Forelimb muscle (tissue), 1 donor: Measurements from ENCODE around the gene WRAP73. TPM values are rescaled to one million over a fixed set of nuclear protein-coding genes. Genes with fewer than 3 reads are reported as not detected.
A peak's percentile ranks its signal among the peaks of the same experiment; 100 is the strongest.

Experiments used
- DNase-seq: peaks from one replicate; pipeline ENCODE4 v3.0.0-alpha.2; 2013; ENCODE audit warnings: low read depth
- polyA plus RNA-seq: library from polyadenylated mRNA; unstranded; fragments of 120-200 nt; gene quantifications from one replicate; pipeline ENCODE4 v1.2.1, GENCODE V29; 2013; ENCODE audit not compliant: insufficient read length

WRAP73 gene, protein sequence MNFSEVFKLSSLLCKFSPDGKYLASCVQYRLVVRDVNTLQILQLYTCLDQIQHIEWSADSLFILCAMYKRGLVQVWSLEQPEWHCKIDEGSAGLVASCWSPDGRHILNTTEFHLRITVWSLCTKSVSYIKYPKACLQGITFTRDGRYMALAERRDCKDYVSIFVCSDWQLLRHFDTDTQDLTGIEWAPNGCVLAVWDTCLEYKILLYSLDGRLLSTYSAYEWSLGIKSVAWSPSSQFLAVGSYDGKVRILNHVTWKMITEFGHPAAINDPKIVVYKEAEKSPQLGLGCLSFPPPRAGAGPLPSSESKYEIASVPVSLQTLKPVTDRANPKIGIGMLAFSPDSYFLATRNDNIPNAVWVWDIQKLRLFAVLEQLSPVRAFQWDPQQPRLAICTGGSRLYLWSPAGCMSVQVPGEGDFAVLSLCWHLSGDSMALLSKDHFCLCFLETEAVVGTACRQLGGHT
- polyA plus RNA-seq = 10.4 TPM

DNA sequence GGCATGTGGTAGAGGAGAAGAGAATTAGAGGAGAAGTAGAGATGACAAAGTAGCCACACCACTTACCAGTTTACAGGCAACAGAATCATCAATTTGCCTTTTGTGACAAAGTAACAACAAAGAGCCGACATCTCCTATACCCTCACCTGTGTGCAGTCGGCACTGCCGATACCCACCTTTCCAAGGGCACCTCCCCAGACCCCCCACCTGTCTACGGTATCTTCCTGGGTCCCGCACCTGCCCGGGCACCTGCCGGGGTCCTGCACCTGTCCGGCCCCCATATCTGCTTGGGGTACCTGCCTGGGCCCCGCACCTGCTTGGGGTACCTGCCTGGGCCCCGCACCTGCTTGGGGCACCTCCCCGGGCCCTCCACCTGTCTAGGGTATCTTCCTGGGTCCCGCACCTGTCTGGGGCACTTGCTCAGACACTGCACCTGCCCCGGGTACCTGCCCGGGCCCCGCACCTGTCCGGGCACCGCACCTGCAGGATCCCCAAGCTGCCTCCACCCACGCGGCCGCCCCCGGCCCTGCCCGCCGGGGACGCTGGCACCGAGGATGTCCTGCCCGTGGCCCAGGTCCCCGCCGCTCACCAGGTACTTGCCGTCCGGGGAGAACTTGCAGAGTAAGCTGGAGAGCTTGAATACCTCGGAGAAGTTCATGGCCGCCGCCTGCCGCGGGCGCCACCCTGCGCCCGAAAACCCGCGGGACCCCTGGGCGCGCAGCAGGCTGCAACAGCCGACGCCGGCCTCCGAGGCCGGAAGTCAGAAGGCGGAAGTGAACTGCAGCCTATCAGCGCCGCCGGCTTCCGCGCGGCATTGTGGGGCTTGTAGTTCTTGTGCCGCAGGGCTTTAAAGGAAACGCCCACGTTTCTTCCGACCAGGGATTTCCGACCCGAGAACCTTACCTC, at the start of gene WRAP73:
WRAP73 (minus strand) TSS at position 762 of the 906 bp plus-strand sequence; CDS start at position 658, 104 bp downstream.
- peak; percentile 78 for DNase-seq

DNA sequence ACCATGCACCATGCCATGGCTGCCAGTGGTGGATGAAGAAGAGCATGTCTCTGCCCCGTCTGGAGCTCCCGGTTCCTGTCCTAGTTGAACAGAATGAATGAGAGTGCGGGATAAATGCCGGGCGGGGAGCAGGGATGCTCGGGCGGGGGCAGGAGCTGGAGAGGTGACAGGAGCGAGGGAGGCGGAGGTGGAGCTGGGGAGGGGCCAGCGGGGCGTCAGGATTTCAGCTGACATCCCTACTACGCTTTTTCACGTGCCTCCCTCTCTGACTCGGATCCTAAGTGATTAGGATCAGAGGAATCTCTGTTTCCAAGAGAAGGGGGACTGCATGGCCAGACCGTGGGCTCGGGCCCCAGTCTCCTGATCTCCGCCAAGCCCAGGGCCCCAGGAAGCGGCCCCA, 49.7 kb upstream of the WRAP73 start:
- no peak for DNase-seq

- no peak for DNase-seq
Observed at GRCh38 chr1:3698660-3699408, 48.9 kb upstream of the WRAP73 start.

- DNase-seq = no peak
Observed at GRCh38 chr1:3697810-3698209, 47.9 kb upstream of the WRAP73 start.

GRCh38 chr1:3697104-3697503, 47.2 kb upstream of the WRAP73 start:
- no peak for DNase-seq

- no peak for DNase-seq
Observed at GRCh38 chr1:3696689-3697088, 46.8 kb upstream of the WRAP73 start.

DNA sequence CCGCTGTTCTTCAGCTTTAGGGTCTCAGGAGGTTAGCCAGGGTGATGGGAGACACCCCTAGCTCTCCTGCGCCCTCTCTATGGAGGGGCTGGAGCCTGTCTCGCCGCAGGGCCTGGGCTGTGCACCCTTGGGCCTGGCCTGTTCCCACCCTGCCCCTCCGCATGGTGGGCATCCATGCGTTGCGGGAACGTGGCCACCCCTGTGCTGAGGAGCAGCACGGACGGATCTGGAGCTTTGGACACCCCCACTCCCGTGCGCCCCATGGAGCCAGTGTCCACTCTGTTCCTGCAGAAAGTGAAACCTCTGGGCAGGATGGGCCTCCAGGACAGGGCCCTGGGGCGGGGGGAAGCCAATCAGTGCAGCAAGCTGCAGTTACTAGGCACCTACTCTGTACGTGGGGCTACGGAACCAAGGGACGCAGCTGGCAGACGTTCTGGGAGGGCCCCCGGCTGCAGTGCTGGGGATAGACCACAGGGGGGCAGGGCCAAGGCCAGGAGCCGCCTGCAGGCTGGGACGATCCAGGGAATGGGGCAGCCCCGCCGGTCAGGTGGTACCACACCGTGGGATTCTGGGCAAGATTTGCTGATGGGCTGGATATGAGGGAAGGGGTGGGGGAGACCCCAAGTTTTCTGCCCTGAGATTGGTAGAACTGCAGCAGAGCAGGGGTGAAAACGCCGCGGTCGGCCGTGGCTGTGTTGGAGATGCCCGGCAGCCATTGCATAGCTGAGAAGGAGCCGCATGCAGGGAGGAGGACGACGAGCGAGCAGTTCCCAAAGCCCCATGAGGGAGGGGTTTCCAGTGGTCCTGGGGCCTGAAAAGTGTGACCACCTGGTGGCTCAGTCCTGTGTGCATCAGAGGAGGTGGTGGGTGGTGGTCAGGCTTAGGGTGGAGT, 45.7 kb upstream of the WRAP73 start:
- no peak for DNase-seq

GRCh38 chr1:3693321-3693720, 43.4 kb upstream of the WRAP73 start:
- DNase-seq = no peak

- DNase-seq = no peak
Observed at GRCh38 chr1:3692598-3692997, 42.7 kb upstream of the WRAP73 start.

- no peak for DNase-seq
Observed at GRCh38 chr1:3691421-3692204, 41.7 kb upstream of the WRAP73 start.

DNA sequence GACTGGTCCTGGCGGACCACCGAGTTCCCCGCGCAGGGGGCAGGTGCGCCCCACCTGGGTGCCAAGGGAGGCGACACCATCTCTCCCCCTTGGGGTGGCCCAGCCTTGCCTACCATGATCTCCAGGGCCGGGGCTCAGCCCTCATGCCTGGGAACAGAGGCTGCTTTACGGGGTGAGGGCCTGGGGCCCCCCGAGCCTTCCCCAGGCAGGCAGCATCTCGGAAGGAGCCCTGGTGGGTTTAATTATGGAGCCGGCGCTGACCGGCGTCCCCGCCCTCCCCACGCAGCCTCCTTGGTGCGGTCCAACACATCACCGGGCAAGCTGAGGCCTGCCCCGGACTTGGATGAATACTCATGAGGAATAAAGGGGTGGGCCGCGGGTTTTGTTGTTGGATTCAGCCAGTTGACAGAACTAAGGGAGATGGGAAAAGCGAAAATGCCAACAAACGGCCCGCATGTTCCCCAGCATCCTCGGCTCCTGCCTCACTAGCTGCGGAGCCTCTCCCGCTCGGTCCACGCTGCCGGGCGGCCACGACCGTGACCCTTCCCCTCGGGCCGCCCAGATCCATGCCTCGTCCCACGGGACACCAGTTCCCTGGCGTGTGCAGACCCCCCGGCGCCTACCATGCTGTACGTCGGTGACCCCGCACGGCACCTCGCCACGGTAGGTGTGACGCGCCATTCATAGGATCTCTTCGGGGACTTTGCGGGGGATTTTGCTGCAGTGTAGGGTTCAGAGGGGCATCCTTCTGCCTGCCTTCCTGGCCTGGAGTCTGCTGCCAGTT, 40.6 kb upstream of the WRAP73 start:
- DNase-seq = no peak

DNA sequence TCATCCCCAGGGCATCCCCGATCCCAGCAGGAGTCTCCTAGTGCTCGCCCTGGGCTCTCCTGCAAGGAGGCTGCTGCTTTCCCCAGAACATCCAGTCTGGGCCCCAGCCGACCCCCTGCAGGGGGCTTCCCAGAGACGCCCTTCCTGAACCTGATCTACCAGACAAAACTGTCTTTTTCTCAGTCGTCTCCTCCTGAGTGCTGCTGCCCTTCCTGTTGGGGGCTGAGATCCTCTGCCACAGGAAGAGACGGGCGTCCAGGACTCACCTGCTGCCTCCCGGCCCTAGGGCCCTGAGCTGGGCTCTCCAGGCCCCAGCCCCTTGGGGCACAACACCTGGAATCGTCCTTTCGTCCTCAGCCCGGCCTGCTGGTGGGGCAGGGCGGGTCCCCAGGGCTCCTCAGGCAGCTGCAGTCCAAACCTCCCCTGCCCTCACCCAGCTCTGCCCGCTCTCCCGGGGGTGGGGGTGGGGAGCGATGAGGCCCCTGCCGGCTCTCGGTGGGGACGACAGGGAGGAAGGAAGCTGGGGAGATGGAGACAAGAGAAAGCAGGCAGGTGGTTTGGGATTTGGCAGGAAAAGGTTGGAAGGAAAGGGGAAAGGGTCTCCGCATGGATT, 39.3 kb upstream of the WRAP73 start:
- DNase-seq = no peak

DNA sequence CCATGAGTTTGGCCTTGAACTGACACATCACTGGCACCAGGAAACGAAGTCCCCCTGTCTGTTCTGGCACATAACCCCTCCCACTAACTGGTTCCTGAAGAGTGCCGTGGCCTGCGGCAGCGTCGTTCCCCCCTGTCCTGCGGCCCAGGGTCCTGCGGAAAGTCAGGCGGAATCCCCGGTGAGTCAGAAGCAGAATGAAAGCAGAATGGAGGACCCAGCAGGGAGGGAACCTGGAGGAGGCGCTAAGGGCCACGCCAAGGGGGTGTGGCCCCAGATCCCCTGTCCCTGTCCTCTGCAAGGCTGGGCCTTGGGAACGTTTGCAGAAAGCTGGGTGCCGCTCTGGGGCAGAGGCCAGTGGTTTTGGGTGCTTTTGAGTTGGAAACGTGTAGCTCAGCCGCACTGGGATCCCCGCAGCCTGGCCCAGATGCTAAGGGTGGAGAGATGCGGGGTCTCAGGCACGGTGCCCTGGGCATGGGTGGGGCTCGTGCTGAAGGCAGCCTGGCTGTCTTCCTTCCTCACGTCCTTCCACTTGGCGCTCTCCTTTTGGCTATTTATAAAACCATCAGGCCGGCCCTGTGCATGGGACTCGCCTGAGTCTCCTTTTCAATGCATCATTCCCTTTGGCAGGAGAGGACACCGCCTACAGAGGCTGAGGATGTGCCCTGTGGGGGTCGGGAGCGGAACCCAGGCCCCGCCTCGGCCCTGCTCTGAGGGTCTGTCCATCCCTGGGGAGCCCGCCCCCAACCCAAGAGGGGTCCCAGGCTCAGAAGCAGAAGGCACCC, 38.6 kb upstream of the WRAP73 start:
- no peak for DNase-seq

DNA sequence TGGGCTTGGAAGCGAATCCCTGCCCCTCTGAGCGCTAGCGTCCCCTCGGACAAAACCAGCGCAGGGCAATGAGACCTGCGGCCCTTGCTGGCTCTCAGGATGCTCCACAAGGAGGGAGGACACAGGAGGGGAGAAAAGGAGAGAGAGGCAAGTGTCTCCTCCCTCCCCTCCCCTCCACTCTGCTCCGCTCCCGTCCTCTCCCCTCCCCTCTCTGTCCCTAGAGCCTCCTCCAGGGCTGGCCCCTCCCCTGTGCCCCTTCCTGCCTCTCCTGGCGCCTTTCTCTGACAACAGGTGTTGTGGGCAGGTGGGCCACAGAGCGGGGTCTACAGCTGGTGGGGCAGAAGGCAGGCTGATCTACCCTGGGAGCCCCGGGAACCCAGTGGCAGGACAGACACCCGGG, 37.6 kb upstream of the WRAP73 start:
- DNase-seq = no peak

GRCh38 chr1:3685906-3686305, 36.0 kb upstream of the WRAP73 start:
- DNase-seq = no peak

GRCh38 chr1:3685222-3685621, 35.3 kb upstream of the WRAP73 start:
- no peak for DNase-seq

DNA sequence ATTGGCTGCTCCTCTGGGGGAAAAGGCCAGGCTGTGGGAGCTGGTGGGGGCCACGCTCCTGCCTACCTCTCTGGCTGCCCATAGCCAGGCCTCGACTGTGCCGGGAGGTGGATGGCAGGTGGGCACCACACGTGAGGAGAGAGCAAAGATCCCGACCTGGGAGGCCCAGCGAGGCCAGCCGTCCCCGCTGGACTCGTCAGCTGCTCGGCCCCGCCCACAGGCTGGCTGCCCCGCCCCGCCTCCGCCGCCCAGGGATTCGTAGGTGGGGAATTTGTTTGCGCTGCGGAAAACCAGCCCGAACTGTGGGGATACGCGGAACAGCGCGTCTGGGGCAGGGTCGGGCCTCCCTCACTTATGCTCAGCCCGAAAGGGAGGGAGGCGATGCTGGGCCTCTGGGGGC, 34.1 kb upstream of the WRAP73 start:
- no peak for DNase-seq

DNA sequence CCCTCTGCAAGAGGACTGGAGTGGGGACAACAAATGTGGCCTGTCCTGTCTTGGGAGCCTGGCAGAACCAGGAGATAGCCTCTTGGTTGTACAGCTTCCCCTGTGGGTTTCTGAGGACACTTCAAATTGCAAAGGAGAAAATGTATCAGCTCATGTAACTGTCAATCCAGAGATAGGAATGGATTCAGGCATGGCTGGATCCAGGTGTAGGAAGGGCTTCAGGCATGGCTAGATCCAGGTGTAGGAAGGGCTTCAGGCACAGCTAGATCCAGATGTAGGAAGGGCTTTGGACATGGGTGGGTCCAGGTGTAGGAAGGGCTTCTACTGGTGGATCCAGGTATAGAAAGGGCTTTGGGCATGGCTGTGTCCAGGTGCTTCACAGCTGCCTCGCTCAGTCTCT, 33.3 kb upstream of the WRAP73 start:
- no peak for DNase-seq
